HepG2 (cell line): ENCODE data around the gene METRN. TPM values are rescaled to one million over a fixed set of nuclear protein-coding genes. Genes with fewer than 3 reads are reported as not detected.

ENCODE experiments used
- ATAC-seq: fragments of 200-7000 bp; cut with Tn5 transposase; 3 replicates; pipeline ENCODE4 v1.9.1; 2020; ENCODE audit warnings: mild to moderate bottlenecking, moderate library complexity
- BruUV-seq: library from RNA; stranded (reverse); fragments of 400-500 nt; replicated peaks from 2 replicates; lab custom pipeline; 2021; lab: Mats Ljungman, UMichigan
- CTCF ChIA-PET: fragments of 300-600 bp; formaldehyde crosslinking; extraction: SDS; loops from one replicate; lab custom pipeline; 2021; ENCODE audit warnings: low total read pairs, inconsistent platforms, low intra/inter-chr PET ratio; lab: Yijun Ruan, JAX
- POLR2A ChIA-PET: fragments of 350-600 bp; sonication (Branson Sonifier 250); formaldehyde crosslinking; loops from one replicate; lab custom pipeline; 2020; ENCODE audit warnings: antibody characterized with exemption, inconsistent platforms; lab: Yijun Ruan, JAX
- DNase-seq: peaks from one replicate; pipeline ENCODE4 v3.0.0-alpha.2; 2015; ENCODE audit warnings: low spot score
- FAIRE-seq: peaks from 3 replicates; lab custom pipeline; 2011; peaks lifted over from hg19 to GRCh38; lab: Jason Lieb, UNC
- H2AFZ ChIP-seq: one replicate; pipeline ENCODE4 v1.6.1; 2011; ENCODE audit warnings: low read length, inconsistent platforms
- H3K27ac ChIP-seq: fragments of 300-600 bp; 3 replicates; pipeline ENCODE4 v1.8.0; 2011; ENCODE audit warnings: mixed run types, mild to moderate bottlenecking, mixed read lengths, low read length, inconsistent platforms; ENCODE audit not compliant: insufficient read depth; ENCODE audit errors: extremely low read length
- H3K27me3 ChIP-seq, 2 experiments: fragments of 200-600 bp in 1 of 2; 2 replicates in 1 of 2; 3 replicates in 1 of 2; pipeline versions ENCODE4 v1.6.0 to v1.8.0; 2011; ENCODE audit warnings: low read length in 2 of 2, mild to moderate bottlenecking in 2 of 2, moderate library complexity in 2 of 2, inconsistent platforms in 1 of 2; ENCODE audit not compliant: insufficient read depth in 2 of 2, control insufficient read depth in 1 of 2
- H3K36me3 ChIP-seq, 2 experiments: fragments of 200-600 bp in 1 of 2; replicated peaks in 1 of 2; 2 replicates in 1 of 2; 3 replicates in 1 of 2; pipeline versions ENCODE4 v1.5.1 to v1.8.0; 2011; ENCODE audit warnings: low read length in 2 of 2, inconsistent platforms in 1 of 2; ENCODE audit not compliant: insufficient read depth in 2 of 2, control insufficient read depth in 1 of 2
- H3K4me1 ChIP-seq: 2 replicates; pipeline ENCODE4 v1.5.1; 2012; ENCODE audit warnings: low read length, inconsistent platforms; ENCODE audit not compliant: insufficient read depth
- H3K4me2 ChIP-seq: 2 replicates; pipeline ENCODE4 v1.6.0; 2011; ENCODE audit warnings: low read depth, low read length, inconsistent platforms
- H3K4me3 ChIP-seq, 3 experiments: fragments of 200-600 bp in 1 of 3; sonication (generic), shearing (Covaris generic) in 1 of 3; replicated peaks in 1 of 3; 2 replicates each; pipeline ENCODE4 v1.5.1; 2011 to 2016; ENCODE audit warnings: low read length in 3 of 3, inconsistent platforms in 2 of 3, low read depth in 2 of 3, mild to moderate bottlenecking in 2 of 3, control low read depth in 1 of 3, mixed read lengths in 1 of 3; ENCODE audit not compliant: insufficient read depth in 1 of 3
- H3K79me2 ChIP-seq: one replicate; pipeline ENCODE4 v1.6.1; 2011; ENCODE audit warnings: low read length, inconsistent platforms; ENCODE audit not compliant: insufficient read depth
- H3K9ac ChIP-seq: 2 replicates; pipeline ENCODE4 v1.6.0; 2011; ENCODE audit warnings: mild to moderate bottlenecking, low read depth, low read length, inconsistent platforms; ENCODE audit not compliant: insufficient read depth
- H3K9me3 ChIP-seq: 2 replicates; pipeline ENCODE4 v1.5.1; 2012; ENCODE audit warnings: mild to moderate bottlenecking, low read length
- H4K20me1 ChIP-seq: 2 replicates; pipeline ENCODE4 v1.6.0; 2011; ENCODE audit warnings: inconsistent platforms, mild to moderate bottlenecking, low read length, moderate library complexity; ENCODE audit not compliant: insufficient read depth
- AKNA ChIP-seq: sonication (generic); formaldehyde crosslinking; IDR thresholded peaks from 2 replicates; pipeline ENCODE4 v1.4.0; 2020; ENCODE audit warnings: missing genetic modification reagents, borderline replicate concordance
- LBX2 ChIP-seq: sonication (generic); formaldehyde crosslinking; IDR thresholded peaks from 2 replicates; pipeline ENCODE4 v1.5.0; 2020; ENCODE audit warnings: missing genetic modification reagents, mild to moderate bottlenecking, borderline replicate concordance
- LCORL ChIP-seq, 2 experiments: fragments of 450-650 bp in 1 of 2; sonication (generic) in 1 of 2; formaldehyde crosslinking in 1 of 2; IDR thresholded peaks; 2 replicates each; pipeline versions ENCODE4 v1.5.0 to v1.6.1; 2017 to 2020; ENCODE audit warnings: antibody characterized with exemption in 1 of 2, missing genetic modification reagents in 1 of 2
- PHF8 ChIP-seq: sonication (generic); formaldehyde crosslinking; IDR thresholded peaks from 2 replicates; pipeline ENCODE4 v1.5.0; 2020; ENCODE audit warnings: missing genetic modification reagents
- RBFOX2 ChIP-seq: fragments of 200-400 bp; formaldehyde crosslinking; IDR thresholded peaks from 2 replicates; pipeline ENCODE4 v1.6.1; 2017; ENCODE audit warnings: low read depth, mild to moderate bottlenecking, low read length
- ZNF431 ChIP-seq: sonication (generic); formaldehyde crosslinking; IDR thresholded peaks from 2 replicates; pipeline ENCODE4 v1.9.0; 2022; ENCODE audit warnings: missing genetic modification reagents, low read depth, mild to moderate bottlenecking, borderline replicate concordance
- ZNF432 ChIP-seq: sonication (generic); formaldehyde crosslinking; IDR thresholded peaks from 2 replicates; pipeline ENCODE4 v1.5.0; 2020; ENCODE audit warnings: missing genetic modification reagents, mild to moderate bottlenecking, borderline replicate concordance
- ZNF496 ChIP-seq: sonication (generic); formaldehyde crosslinking; IDR thresholded peaks from 2 replicates; pipeline ENCODE4 v1.8.1; 2023; ENCODE audit warnings: mild to moderate bottlenecking, moderate library complexity, missing genetic modification reagents; ENCODE audit not compliant: insufficient replicate concordance
- ZNF567 ChIP-seq: sonication (generic); formaldehyde crosslinking; IDR thresholded peaks from 2 replicates; pipeline ENCODE4 v1.8.1; 2023; ENCODE audit warnings: mild to moderate bottlenecking, missing genetic modification reagents, borderline replicate concordance
- ZNF619 ChIP-seq: sonication (generic); formaldehyde crosslinking; IDR thresholded peaks from 2 replicates; pipeline ENCODE4 v1.4.0; 2020; ENCODE audit warnings: mild to moderate bottlenecking, missing genetic modification reagents
- ZNF687 ChIP-seq: sonication (generic); formaldehyde crosslinking; IDR thresholded peaks from 2 replicates; pipeline ENCODE4 v1.5.1; 2020; ENCODE audit warnings: mild to moderate bottlenecking, missing genetic modification reagents, moderate library complexity
- ZSCAN29 ChIP-seq: sonication (generic); formaldehyde crosslinking; conservative IDR thresholded peaks from 2 replicates; pipeline ENCODE4 v1.4.0; 2020; ENCODE audit warnings: mild to moderate bottlenecking, missing genetic modification reagents
- WGBS: methylation state at CpG from one replicate; pipeline ENCODE4 v1.1.6; 2017; ENCODE audit warnings: low lambda C conversion rate; 5-methylcytosine and 5-hydroxymethylcytosine counted together
- in situ Hi-C: cut with HindIII; loops from 2 replicates; pipeline ENCODE4 v1.10.0; 2017; ENCODE audit warnings: low pct_unique_long_range_greater_than_20kb; ENCODE audit not compliant: extremely low pct_ligation_motif_present
- intact Hi-C: fragments of 100-400 bp; cut with micrococcal nuclease; formaldehyde crosslinking; loops from one replicate; pipeline ENCODE4 v1.10.0; 2022; ENCODE audit not compliant: unreplicated experiment
- polyA plus RNA-seq, 8 experiments: library from polyadenylated mRNA; depleted of rRNA in 3 of 8; stranded (reverse) in 7 of 8; unstranded in 1 of 8; fragments of >200 nt; fragmentation: Illumina TruSeq in 4 of 8; extraction: Trizol in 4 of 8; gene quantifications; 2 replicates each; pipeline versions ENCODE4 v1.2.1 to v1.2.3, GENCODE V29; 2011 to 2016; ENCODE audit warnings: low read depth in 4 of 8, missing spikeins in 1 of 8, mixed read lengths in 1 of 8; ENCODE audit not compliant: insufficient read depth in 1 of 8
- total RNA-seq, 5 experiments: library from RNA; depleted of rRNA; stranded (reverse); fragments of >200 nt; fragmentation: Illumina TruSeq; extraction: Trizol; gene quantifications; 2 replicates each; pipeline ENCODE4 v1.2.3, GENCODE V29; 2016; ENCODE audit warnings: low read depth in 1 of 5

METRN gene
- total and polyA plus RNA-seq, 2 of the 13 experiments (the other 11 are each of a cell fraction or from before 2014, with no cell fraction given) = 25.5 to 46.1 TPM

GRCh38 chr16:684961-685696, 29.8 kb upstream of the METRN start (continued):
- TF ChIP-seq LBX2 (CRISPR knock-in tag) (no peak), ZSCAN29 (no peak), LCORL (IDR thresholded peaks at IDR 0.05) (no peak), LCORL (CRISPR knock-in tag; IDR thresholded peaks at IDR 0.05) (no peak), RBFOX2 (peak; percentile 62), ZNF431 (CRISPR knock-in tag) (no peak)

- H3K27ac ChIP-seq = no peak overlapping the region
- no peaks in the 10 kb centered on the region for H3K9me3 ChIP-seq
- 71% methylated on average over 8 of the region's 10 CpGs for WGBS
- H3K27me3 ChIP-seq = no peaks in the 10 kb centered on the region; a peak in 1 of 5 replicates
- H2AFZ ChIP-seq = no peak overlapping the region
- ChIA-PET CTCF (interaction anchor here (1.1 to 1.5 kb wide), 2 partner anchors 18 to 75 kb away, joined by 3 to 4 read pairs; partner anchors contain the start of gene RHOT2), POLR2A (interaction anchor here (1.2 kb wide), 1 partner anchor 34 kb away, joined by 3 read pairs; the partner anchor contains the start of gene ANTKMT)
- DNase-seq (peak; percentile 41), ATAC-seq (peak; percentile 63), FAIRE-seq (no peak)
- H3K9ac ChIP-seq = no peak overlapping the region
- peaks cover 15% of the 10 kb centered on the region for H3K79me2 ChIP-seq
- in situ Hi-C loops (no loop called here), intact Hi-C loops (no loop called here)
- H3K4me2 ChIP-seq = no peak overlapping the region
- no TSS peak for BruUV-seq
- H3K36me3 ChIP-seq = peaks cover 11 to 20% of the 10 kb centered on the region in 2 experiments; a peak in 4 of 5 replicates
- no peak overlapping the region for H3K4me3 ChIP-seq
- H3K4me1 ChIP-seq = peaks cover 31% of the 10 kb centered on the region
- H4K20me1 ChIP-seq = 0 out of 2 replicates have a peak, but pooled peaks cover 3% of the 10 kb centered on the region
- no peak for TF ChIP-seq PHF8
- TF ChIP-seq ZNF567 (CRISPR knock-in tag) = no peak
- 0 out of 2 replicates have a peak, but pooled peaks have one; percentile 28 for TF ChIP-seq ZNF687 (CRISPR knock-in tag)
- no peak for TF ChIP-seq ZNF432 (CRISPR knock-in tag)
- no peak for TF ChIP-seq ZNF496 (CRISPR knock-in tag)
- no peak for TF ChIP-seq AKNA (CRISPR knock-in tag)
- TF ChIP-seq ZNF619 (CRISPR knock-in tag) = no peak
These were observed 29.0 kb upstream of the METRN start for GRCh38 chr16:685967-686366.
